Astrocyte of the cerebellum (primary cell): Measurements from ENCODE around the gene SP5.

Experiments
- DNase-seq: peaks from one replicate; pipeline ENCODE4 v3.0.0-alpha.2; 2011; ENCODE audit warnings: low read depth
- H3K4me3 ChIP-seq: 2 replicates; pipeline ENCODE4 v1.5.1; 2011; ENCODE audit warnings: mild to moderate bottlenecking, low read depth, low read length, moderate library complexity
- in situ Hi-C: cut with HindIII; loops from 2 replicates; pipeline ENCODE4 v1.10.0; 2017; ENCODE audit warnings: low sequenced_read_pairs
- TF ChIP-seq, protein P1 (sequence below): IDR thresholded peaks from 2 replicates; pipeline ENCODE4 v1.5.1; 2012; ENCODE audit warnings: low read length, low read depth, moderate library complexity, mild to moderate bottlenecking; ENCODE audit errors: missing control alignments

The SP5 gene

DNA sequence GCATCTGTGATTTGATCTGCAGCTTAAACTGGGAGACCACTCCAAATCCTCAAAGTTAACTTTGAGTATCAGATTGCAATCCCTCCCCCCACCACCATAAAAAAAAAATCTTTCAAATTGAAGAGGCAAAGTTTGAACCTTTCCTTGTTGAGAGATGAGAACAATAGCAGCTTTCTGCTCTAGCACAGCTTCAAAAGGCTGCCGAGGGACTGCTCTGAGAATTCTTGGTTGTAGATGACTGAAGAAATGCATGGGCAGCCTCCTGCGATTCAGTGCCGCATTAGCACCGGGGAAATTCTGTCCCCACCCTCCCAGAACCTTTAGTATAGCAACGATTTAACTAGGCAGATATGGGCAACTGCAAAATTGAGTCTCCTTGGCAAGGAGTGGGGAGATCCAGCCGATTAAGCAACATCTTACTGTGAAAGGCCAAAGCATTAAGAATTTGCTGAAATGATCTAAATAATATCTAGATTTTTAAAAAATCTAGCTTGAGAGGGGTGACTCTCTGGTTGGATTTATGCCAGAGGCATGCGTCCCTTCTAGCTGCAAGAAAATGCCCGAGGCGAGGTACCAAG, 3.9 kb upstream of the SP5 start:
- DNase-seq, result no peak
- in situ Hi-C loops, result loop anchor here (25.0 kb wide), 1 partner anchor 299 kb away; no protein-coding TSS in a partner anchor
- TF ChIP-seq, protein P1, sequence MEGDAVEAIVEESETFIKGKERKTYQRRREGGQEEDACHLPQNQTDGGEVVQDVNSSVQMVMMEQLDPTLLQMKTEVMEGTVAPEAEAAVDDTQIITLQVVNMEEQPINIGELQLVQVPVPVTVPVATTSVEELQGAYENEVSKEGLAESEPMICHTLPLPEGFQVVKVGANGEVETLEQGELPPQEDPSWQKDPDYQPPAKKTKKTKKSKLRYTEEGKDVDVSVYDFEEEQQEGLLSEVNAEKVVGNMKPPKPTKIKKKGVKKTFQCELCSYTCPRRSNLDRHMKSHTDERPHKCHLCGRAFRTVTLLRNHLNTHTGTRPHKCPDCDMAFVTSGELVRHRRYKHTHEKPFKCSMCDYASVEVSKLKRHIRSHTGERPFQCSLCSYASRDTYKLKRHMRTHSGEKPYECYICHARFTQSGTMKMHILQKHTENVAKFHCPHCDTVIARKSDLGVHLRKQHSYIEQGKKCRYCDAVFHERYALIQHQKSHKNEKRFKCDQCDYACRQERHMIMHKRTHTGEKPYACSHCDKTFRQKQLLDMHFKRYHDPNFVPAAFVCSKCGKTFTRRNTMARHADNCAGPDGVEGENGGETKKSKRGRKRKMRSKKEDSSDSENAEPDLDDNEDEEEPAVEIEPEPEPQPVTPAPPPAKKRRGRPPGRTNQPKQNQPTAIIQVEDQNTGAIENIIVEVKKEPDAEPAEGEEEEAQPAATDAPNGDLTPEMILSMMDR, result no peak
- no peak overlapping the region for H3K4me3 ChIP-seq

DNA sequence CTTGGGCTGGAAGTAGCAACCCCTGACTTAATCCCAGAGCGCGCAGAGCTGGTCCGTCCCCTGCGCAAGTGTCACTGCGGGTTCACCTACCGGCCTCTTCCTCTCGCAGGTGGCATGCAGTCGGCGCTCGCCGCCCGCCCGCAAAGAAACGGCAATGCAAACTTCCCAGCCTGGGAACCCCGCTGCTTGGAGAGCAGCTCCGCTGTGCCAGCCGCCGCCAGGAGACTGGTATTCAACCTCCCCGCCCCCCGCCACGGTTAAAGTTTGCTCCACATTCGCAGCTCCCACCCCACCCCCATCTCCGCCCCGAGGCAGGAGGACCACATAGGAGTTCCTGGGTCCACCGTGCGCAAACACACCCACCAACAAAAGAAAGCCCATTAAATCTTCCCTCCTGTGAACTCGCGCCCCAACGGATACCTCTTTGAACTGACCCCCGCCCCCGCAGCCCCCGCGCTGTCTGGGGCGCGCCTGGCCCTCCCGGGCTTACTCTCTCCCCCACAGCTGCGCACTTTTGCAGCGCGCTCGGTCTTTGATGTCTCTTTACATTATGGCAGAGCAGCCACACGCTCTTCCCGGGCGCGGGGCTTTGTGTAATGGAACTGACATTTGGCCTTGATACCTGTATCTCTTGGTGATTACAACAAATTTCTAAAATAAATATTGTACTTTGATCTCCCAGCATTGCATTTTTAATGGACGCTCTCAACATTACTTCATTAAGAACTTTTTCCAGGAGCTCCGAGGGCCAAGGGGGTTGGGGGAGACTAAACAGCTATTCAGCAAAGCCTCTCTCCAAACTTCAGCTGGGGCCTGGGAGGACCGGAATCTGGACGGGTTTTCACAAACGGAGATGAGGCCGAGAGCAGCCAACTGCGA, 3.1 kb upstream of the SP5 start:
- in situ Hi-C loops, result loop anchor here (25.0 kb wide), 1 partner anchor 300 kb away; no protein-coding TSS in a partner anchor
- H3K4me3 ChIP-seq, result no peak overlapping the region
- DNase-seq, result no peak
- TF ChIP-seq, protein P1, result no peak

DNA sequence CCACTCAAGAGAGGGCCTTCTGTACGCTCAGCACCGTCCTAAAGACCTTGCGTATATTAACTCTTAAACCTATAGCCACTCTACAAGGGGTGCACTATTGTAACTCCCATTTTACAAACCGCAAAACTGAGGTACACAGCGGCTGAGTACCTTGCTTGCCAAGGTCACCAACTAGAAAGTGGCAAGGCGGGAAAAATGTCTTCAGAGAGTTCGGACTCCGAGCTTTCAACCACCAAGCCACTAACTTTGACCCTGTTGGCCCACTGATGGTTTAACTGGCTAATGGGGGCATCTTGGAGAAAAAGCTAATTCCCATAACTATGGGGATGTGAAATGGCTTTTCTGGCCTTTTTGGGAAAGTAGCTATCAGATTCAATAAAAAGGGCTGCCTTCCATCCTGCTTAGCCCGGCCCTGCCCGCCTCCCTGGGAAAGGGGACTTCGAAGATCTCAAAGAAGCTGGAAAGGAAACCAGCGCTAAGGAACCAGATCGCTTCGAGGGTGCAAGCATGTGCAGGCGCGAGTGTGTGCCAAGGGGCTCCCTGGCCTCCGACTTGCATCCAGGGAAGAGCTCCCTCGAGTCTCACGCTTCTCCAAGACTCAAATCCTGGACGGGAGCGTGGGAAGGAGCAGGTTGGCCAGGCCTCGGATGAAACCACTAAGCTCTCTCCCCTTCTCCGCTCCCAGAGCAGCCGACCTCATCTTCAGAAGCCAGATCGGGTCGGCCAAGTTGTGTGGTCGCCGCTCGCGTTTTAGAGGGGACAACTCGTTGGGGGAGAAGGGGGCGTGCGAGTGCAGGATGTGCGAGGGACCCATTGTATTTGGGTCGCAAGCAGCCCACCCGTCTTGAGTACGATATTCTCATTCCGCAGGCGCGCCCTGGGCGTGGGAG, 2.2 kb upstream of the SP5 start:
- H3K4me3 ChIP-seq, result no peak overlapping the region
- TF ChIP-seq, protein P1, result no peak
- DNase-seq, result no peak
- in situ Hi-C loops, result loop anchor here (25.0 kb wide), 1 partner anchor 301 kb away; no protein-coding TSS in a partner anchor

DNA sequence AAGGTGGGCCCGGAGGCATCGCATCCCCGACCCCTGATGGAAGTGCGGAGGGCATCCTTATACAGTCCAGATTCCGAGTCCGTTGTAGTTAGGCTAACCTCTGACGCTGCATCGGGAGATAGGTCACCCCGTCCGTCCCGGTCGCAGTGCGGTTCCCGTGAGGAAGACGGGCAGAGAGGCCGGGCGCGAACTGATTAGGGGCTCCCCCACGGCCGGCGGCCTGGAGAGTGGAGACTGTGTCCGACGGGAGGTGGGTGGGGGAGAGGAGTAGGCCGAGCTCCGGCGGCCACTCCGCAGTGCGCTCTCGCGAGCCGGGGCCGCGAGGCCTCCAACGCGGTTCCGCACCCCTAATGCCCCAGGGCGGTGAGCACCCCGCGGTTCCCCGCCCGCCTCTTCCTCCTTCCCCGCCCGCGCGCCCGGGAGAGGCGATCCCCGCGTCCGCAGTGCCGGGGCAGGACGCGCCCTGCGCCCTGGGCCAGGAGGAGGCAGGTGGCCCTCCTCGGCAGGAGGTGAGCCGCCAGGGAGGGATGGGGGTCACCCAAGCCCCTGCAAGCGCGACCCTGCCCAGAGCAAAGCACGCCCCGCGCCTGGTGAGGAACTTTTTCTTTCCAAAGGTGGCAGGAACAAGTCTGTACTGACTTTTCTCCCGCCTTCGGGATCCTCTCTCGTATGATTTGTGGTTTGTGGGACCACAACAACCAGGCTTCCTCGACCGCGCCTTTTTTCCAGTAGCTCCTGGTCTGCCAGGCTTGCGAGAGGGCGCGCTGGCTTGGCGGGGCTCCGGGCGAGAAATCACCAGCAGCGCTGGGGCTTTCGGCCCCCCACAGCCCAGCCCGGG, 1.4 kb upstream of the SP5 start:
- in situ Hi-C loops, result loop anchor here (25.0 kb wide), 1 partner anchor 301 kb away; no protein-coding TSS in a partner anchor
- H3K4me3 ChIP-seq, result peak overlapping the region; percentile 37
- DNase-seq, result no peak
- TF ChIP-seq, protein P1, result no peak

DNA sequence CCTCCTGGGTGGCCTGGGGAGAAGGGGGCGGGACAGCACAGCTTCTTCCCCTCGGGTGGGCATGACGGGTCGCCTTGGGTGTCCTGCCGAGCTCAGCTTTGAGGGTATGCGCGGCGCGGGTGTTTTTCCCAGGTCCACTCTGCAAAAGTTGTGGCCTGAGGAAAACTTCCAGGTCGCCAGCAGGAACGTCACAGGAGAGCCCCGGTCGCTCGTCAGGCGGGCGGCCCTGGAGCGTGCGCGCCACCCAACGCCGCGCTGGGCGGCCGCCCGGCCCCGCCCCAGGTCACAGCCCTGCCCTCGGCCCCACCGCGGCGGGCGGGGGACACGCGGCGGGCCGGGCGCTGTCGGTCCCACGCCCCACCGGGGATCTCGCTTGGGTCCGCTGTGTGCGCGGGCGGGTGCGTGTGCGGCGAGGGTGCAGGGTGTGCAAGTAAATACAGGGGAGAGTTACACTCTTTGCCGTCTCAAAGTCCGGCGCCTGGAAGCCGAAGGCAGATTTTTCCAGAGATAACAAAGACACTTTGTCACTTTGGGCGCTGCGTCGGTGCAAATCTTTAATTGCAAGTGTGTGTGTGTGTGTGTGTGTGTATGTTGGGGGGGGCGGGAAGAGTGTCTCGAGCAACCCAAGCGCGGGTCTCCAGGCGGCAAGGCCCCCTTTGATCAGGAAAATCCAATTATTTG, 616 bp upstream of the SP5 start:
- in situ Hi-C loops, result loop anchor here (25.0 kb wide), 1 partner anchor 302 kb away; no protein-coding TSS in a partner anchor
- TF ChIP-seq, protein P1, result no peak
- DNase-seq, result no peak
- H3K4me3 ChIP-seq, result peak overlapping the region; percentile 37
